Neural crest cell (in vitro differentiated cells): ENCODE results near the gene TIGD6. TPM values are rescaled to one million over a fixed set of nuclear protein-coding genes. Genes with fewer than 3 reads are reported as not detected.
A peak's percentile ranks its signal among the peaks of the same experiment; 100 is the strongest.

Experiments used
- DNase-seq: peaks from one replicate; pipeline ENCODE4 v3.0.0; 2021; ENCODE audit warnings: low read depth, mixed read lengths, low spot score
- H3K27ac Mint-ChIP-seq: one replicate; pipeline ENCODE4 v1.8.0; 2021; ENCODE audit warnings: mild to moderate bottlenecking, mixed read lengths; ENCODE audit not compliant: unreplicated experiment
- H3K27me3 Mint-ChIP-seq: 2 replicates; pipeline ENCODE4 v1.8.0; 2021; ENCODE audit warnings: low read depth, mild to moderate bottlenecking, mixed read lengths
- H3K36me3 Mint-ChIP-seq: 2 replicates; pipeline ENCODE4 v1.8.0; 2021; ENCODE audit warnings: low read depth, mild to moderate bottlenecking, mixed read lengths
- H3K4me1 Mint-ChIP-seq: 2 replicates; pipeline ENCODE4 v1.8.0; 2021; ENCODE audit warnings: mixed read lengths
- H3K4me3 Mint-ChIP-seq: one replicate; pipeline ENCODE4 v1.8.0; 2021; ENCODE audit warnings: mild to moderate bottlenecking, mixed read lengths
- H3K9me3 Mint-ChIP-seq: 2 replicates; pipeline ENCODE4 v1.8.0; 2021; ENCODE audit warnings: mixed read lengths
- total RNA-seq: library from RNA; stranded (reverse); gene quantifications from 2 replicates; pipeline ENCODE4 v1.2.1, GENCODE V29; 2021
- TF ChIP-seq, protein P1 (sequence below): fragments of 200-600 bp; sonication (generic); conservative IDR thresholded peaks from 2 replicates; pipeline ENCODE4 v1.5.0; 2021; ENCODE audit warnings: antibody characterized with exemption, mild to moderate bottlenecking

The TIGD6 gene
- total RNA-seq, 1 donor from 2014 or later, result 5.9 TPM

- Mint-ChIP-seq H3K27me3 (no peaks in the 10 kb centered on the region), H3K4me1 (peaks cover 29% of the 10 kb centered on the region), H3K27ac (no peak overlapping the region), H3K4me3 (peak overlapping the region; percentile 88), H3K9me3 (no peaks in the 10 kb centered on the region), H3K36me3 (no peaks in the 10 kb centered on the region)
- DNase-seq, result no peak
- TF ChIP-seq, protein P1, sequence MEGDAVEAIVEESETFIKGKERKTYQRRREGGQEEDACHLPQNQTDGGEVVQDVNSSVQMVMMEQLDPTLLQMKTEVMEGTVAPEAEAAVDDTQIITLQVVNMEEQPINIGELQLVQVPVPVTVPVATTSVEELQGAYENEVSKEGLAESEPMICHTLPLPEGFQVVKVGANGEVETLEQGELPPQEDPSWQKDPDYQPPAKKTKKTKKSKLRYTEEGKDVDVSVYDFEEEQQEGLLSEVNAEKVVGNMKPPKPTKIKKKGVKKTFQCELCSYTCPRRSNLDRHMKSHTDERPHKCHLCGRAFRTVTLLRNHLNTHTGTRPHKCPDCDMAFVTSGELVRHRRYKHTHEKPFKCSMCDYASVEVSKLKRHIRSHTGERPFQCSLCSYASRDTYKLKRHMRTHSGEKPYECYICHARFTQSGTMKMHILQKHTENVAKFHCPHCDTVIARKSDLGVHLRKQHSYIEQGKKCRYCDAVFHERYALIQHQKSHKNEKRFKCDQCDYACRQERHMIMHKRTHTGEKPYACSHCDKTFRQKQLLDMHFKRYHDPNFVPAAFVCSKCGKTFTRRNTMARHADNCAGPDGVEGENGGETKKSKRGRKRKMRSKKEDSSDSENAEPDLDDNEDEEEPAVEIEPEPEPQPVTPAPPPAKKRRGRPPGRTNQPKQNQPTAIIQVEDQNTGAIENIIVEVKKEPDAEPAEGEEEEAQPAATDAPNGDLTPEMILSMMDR, result peak; percentile 59
Observed at GRCh38 chr5:149961957-149962409, 38.5 kb downstream of the TIGD6 start.

DNA sequence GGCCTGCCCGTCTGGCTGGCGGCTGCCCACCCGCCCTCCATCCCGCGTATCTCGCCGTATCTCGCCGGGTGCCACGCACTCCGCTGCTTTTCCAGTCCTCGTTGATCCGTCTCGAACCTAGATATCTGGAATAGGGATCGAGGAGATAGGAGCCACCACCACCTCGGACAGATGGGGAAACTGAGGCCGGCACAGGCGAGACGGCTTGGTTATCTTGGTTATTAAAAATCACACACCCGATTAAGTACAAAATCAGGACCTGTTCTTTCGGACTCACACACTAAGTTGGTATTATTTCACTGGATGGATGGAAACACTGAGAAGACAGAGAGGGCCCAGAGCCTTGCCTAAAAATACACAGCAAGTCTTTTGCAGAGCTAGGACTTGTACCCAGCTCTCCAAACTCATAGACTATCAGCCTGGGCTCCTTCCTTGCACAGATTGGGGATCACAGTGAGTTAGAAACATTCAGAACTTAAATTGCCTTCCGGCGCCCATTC is 39.2 kb downstream of the TIGD6 start:
- H3K27ac Mint-ChIP-seq, result no peak overlapping the region
- H3K4me3 Mint-ChIP-seq, result peak overlapping the region; percentile 88
- H3K27me3 Mint-ChIP-seq, result no peaks in the 10 kb centered on the region
- H3K9me3 Mint-ChIP-seq, result no peaks in the 10 kb centered on the region
- peaks cover 29% of the 10 kb centered on the region for H3K4me1 Mint-ChIP-seq
- TF ChIP-seq, protein P1, result no peak
- DNase-seq, result no peak
- no peaks in the 10 kb centered on the region for H3K36me3 Mint-ChIP-seq

GRCh38 chr5:149960272-149961185 is 39.9 kb downstream of the TIGD6 start, which contains the start of gene SLC26A2:
SLC26A2 (plus strand) TSS chr5:149960758; CDS start chr5:149977653, 16,895 bp downstream.
- Mint-ChIP-seq H3K9me3 (no peaks in the 10 kb centered on the region), H3K27ac (peak within 1 kb of the TSS; percentile 97), H3K27me3 (no peaks in the 10 kb centered on the region), H3K4me3 (peak within 1 kb of the TSS; percentile 89), H3K36me3 (no peaks in the 10 kb centered on the region), H3K4me1 (peaks cover 29% of the 10 kb centered on the region)
- TF ChIP-seq, protein P1, result peak; percentile 14
- peak; percentile 87 for DNase-seq

DNA sequence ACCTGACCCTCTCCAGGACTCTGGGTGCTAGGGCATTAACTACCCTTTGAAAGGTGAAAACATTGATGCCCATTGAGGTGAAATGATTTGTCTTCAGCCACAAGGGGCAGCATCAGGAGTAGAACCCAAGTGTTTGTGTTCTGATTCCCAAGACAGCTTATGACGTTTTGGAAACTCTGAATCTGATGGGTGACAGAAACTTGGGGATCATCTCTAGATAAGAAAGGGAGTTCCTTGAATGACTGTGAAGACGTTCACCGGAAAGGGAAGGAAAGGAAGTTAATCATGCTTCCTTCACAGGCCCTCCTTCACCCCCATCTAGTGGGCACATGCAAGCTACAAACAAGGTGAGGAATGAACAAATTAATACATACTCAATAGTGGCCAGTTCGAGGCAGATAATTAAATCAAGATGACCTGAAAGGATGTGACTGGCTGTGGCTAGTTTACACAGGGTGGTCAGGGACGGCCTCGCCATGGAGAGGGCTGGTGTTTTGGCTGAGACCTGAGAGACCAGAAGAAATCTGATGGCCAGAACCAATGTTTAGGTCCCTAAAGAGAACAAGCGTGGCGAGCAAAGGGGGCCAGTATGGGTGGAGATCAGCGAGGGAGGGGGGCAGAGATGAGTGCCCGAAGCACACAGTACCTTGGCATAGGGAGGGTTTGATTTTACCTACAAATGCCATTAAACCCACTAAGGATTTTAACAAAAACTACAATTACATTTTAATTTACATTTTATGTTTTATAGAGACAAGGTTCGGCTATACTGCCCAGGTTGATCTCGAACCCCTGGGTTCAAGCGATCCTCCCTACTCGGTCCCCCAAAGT is 40.8 kb downstream of the TIGD6 start:
- Mint-ChIP-seq H3K36me3 (no peaks in the 10 kb centered on the region), H3K27me3 (no peaks in the 10 kb centered on the region), H3K9me3 (no peaks in the 10 kb centered on the region), H3K27ac (peak overlapping the region; percentile 63), H3K4me3 (peak overlapping the region; percentile 89), H3K4me1 (peaks cover 29% of the 10 kb centered on the region)
- TF ChIP-seq, protein P1, result peak; percentile 58
- DNase-seq, result no peak

GRCh38 chr5:149957855-149958254 is 42.6 kb downstream of the TIGD6 start:
- no peak for DNase-seq
- TF ChIP-seq, protein P1, result no peak
- Mint-ChIP-seq H3K4me3 (no peak overlapping the region), H3K9me3 (no peaks in the 10 kb centered on the region), H3K27ac (no peak overlapping the region), H3K27me3 (no peaks in the 10 kb centered on the region), H3K36me3 (no peaks in the 10 kb centered on the region), H3K4me1 (peaks cover 29% of the 10 kb centered on the region)
